Natural killer cell (primary cell): ENCODE results near the gene KRT15. TPM values are rescaled to one million over a fixed set of nuclear protein-coding genes. Genes with fewer than 3 reads are reported as not detected.
A peak's percentile ranks its signal among the peaks of the same experiment; 100 is the strongest.

Experiments
- ATAC-seq, 3 donors: fragments of 150-1000 bp in 2 of 3; fragments of 200-7000 bp in 1 of 3; cut with Tn5 transposase; 1 replicate in 1 of 3; 2 replicates in 2 of 3; pipeline ENCODE4 v1.10.0; 2021; ENCODE audit warnings: mild to moderate bottlenecking in 2 of 3, moderate library complexity in 2 of 3
- DNase-seq, 2 donors: peaks; one replicate each; pipeline versions ENCODE4 v3.0.0 to v3.0.0-alpha.2; 2013 to 2021; ENCODE audit warnings: mixed read lengths in 1 of 2
- H3K27ac ChIP-seq: one replicate; pipeline ENCODE4 v1.5.1; 2013; ENCODE audit warnings: mild to moderate bottlenecking, low read length
- H3K27me3 ChIP-seq: one replicate; pipeline ENCODE4 v1.6.1; 2013; ENCODE audit warnings: low read length; ENCODE audit not compliant: control insufficient read depth, insufficient read depth
- H3K36me3 ChIP-seq: one replicate; pipeline ENCODE4 v1.6.1; 2013; ENCODE audit warnings: low read length; ENCODE audit not compliant: control insufficient read depth, insufficient read depth
- H3K4me1 ChIP-seq: one replicate; pipeline ENCODE4 v1.6.1; 2013; ENCODE audit warnings: low read length; ENCODE audit not compliant: control insufficient read depth, insufficient read depth
- H3K4me3 ChIP-seq: one replicate; pipeline ENCODE4 v1.5.1; 2013; ENCODE audit warnings: low read length
- H3K9me3 ChIP-seq: one replicate; pipeline ENCODE4 v1.6.1; 2013; ENCODE audit warnings: low read length; ENCODE audit not compliant: control insufficient read depth, insufficient read depth
- H3K27ac Mint-ChIP-seq, 2 donors: one replicate each; pipeline ENCODE4 v1.8.0; 2022; ENCODE audit warnings: mild to moderate bottlenecking in 2 of 2, mixed read lengths in 2 of 2, moderate library complexity in 1 of 2
- H3K27me3 Mint-ChIP-seq, 2 donors: one replicate each; pipeline ENCODE4 v1.8.0; 2022; ENCODE audit warnings: low read depth in 2 of 2, mixed read lengths in 2 of 2
- H3K36me3 Mint-ChIP-seq: one replicate; pipeline ENCODE4 v1.8.0; 2022; ENCODE audit warnings: mixed read lengths
- H3K4me1 Mint-ChIP-seq, 2 donors: one replicate each; pipeline ENCODE4 v1.8.0; 2022; ENCODE audit warnings: mixed read lengths in 2 of 2
- H3K4me3 Mint-ChIP-seq: one replicate; pipeline ENCODE4 v1.8.0; 2022; ENCODE audit warnings: mild to moderate bottlenecking, moderate library complexity, mixed read lengths
- H3K9me3 Mint-ChIP-seq, 2 donors: one replicate each; pipeline ENCODE4 v1.8.0; 2022; ENCODE audit warnings: mixed read lengths in 2 of 2
- CTCF ChIP-seq: fragments of 200-600 bp; IDR thresholded peaks from one replicate; pipeline ENCODE4 v1.8.0; 2022; ENCODE audit warnings: antibody characterized with exemption
- WGBS: methylation state at CpG from one replicate; pipeline ENCODE4 v1.1.7; 2013; ENCODE audit warnings: missing lambda C conversion rate; ENCODE audit not compliant: insufficient coverage; 5-methylcytosine and 5-hydroxymethylcytosine counted together
- intact Hi-C: fragments of 100-400 bp; cut with micrococcal nuclease; formaldehyde crosslinking; loops from one replicate; pipeline ENCODE4 v1.14.2; 2022
- total RNA-seq, 4 donors: library from RNA; stranded (reverse); fragments of 120-200 nt in 1 of 4; gene quantifications; one replicate each; pipeline versions ENCODE4 v1.2.3 to v1.2.4, GENCODE V29; 2013 to 2022

KRT15 gene
- total RNA-seq, 3 donors from 2014 or later (not counting 1 experiment from before 2014, with no cell fraction given): not detected

DNA sequence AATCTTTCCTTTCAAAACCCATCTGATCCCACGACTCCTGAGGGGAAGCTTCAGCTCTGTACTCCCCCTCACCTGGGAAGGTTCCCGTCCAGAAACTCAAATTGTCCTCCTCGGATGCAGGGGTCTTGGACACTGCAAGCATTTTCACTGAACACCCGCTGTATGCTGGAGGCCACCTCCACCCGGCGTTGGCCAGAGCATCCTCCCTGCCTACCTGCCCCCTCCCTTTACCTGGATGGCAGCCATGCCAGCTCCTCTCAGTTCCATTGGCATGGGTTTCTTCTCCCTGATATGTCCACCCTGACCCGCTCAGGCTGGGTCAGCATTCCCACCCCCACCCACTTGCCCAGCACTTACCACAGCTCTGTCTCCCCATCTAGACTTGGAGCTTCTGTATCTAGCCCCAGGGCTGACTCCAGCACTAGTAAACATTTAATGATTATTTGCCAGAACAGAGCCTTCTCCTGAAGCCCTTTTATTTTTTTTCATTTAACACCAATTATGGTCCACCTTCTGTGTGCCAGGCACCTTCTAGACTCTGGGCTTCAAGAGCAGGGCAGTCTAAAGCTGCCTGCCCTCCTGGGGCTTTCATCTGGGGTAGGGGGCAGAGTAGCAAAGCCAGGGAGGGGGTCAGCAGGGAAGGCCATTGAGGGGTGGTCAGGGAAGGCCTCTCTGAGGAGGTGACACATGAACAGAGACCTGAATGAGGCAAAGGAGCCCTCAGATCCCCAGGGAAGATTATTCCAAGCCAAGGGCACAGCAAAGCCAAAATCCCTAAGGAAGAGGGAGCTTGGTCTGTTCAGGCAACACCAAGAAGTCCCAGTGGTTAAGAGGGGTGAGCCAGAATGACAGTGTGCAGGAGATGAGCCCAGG, 18.3 kb upstream of the KRT15 start:
- intact Hi-C loops: no loop called here

GRCh38 chr17:41535764-41536481, 17.2 kb upstream of the KRT15 start:
- H3K27ac ChIP-seq: no peak overlapping the region
- H3K9me3 ChIP-seq: no peaks in the 10 kb centered on the region
- no peaks in the 10 kb centered on the region for H3K9me3 Mint-ChIP-seq
- H3K27me3 ChIP-seq: no peaks in the 10 kb centered on the region
- no peaks in the 10 kb centered on the region for H3K4me1 Mint-ChIP-seq
- ATAC-seq: no peak
- H3K4me1 ChIP-seq: no peaks in the 10 kb centered on the region
- no peak for TF ChIP-seq CTCF
- peaks cover 43% of the 10 kb centered on the region in 2 donors for H3K27me3 Mint-ChIP-seq
- no peak overlapping the region for H3K27ac Mint-ChIP-seq
- no peaks in the 10 kb centered on the region for H3K36me3 ChIP-seq
- intact Hi-C loops: no loop called here
- no peaks in the 10 kb centered on the region for H3K36me3 Mint-ChIP-seq
- H3K4me3 ChIP-seq: no peak overlapping the region
- no peak for DNase-seq
- WGBS: 70% methylated on average over 15 of the region's 15 CpGs
- H3K4me3 Mint-ChIP-seq: no peak overlapping the region

More for the DNA sequence above, 18.3 kb upstream of the KRT15 start:
- Mint-ChIP-seq H3K9me3 (no peaks in the 10 kb centered on the region), H3K4me3 (no peak overlapping the region), H3K27me3 (peaks cover 32 to 35% of the 10 kb centered on the region in 2 donors), H3K27ac (no peak overlapping the region), H3K36me3 (no peaks in the 10 kb centered on the region), H3K4me1 (no peaks in the 10 kb centered on the region)
- H3K4me3 ChIP-seq: no peak overlapping the region
- H3K27ac ChIP-seq: no peak overlapping the region
- no peaks in the 10 kb centered on the region for H3K36me3 ChIP-seq
- no peak for TF ChIP-seq CTCF
- H3K27me3 ChIP-seq: no peaks in the 10 kb centered on the region
- no peak for ATAC-seq
- WGBS: 87% methylated on average over 7 of the region's 7 CpGs
- H3K4me1 ChIP-seq: no peaks in the 10 kb centered on the region
- no peaks in the 10 kb centered on the region for H3K9me3 ChIP-seq
- DNase-seq: no peak

GRCh38 chr17:41534899-41535546, 16.3 kb upstream of the KRT15 start:
- Histone ChIP-seq H3K27me3 (no peaks in the 10 kb centered on the region), H3K4me1 (no peaks in the 10 kb centered on the region), H3K4me3 (no peak overlapping the region), H3K36me3 (no peaks in the 10 kb centered on the region), H3K9me3 (no peaks in the 10 kb centered on the region), H3K27ac (no peak overlapping the region)
- Mint-ChIP-seq H3K27ac (no peak overlapping the region), H3K4me3 (no peak overlapping the region), H3K27me3 (peaks cover 42 to 46% of the 10 kb centered on the region in 2 donors), H3K9me3 (no peaks in the 10 kb centered on the region), H3K36me3 (no peaks in the 10 kb centered on the region), H3K4me1 (no peaks in the 10 kb centered on the region)
- no peak for ATAC-seq
- no peak for TF ChIP-seq CTCF
- WGBS: 68% methylated on average over 7 of the region's 7 CpGs
- intact Hi-C loops: no loop called here
- peak in 1 of 2 donors; percentile 13 for DNase-seq
